ENCODE measurements around the gene OR4D9. TPM values are rescaled to one million over a fixed set of nuclear protein-coding genes. Genes with fewer than 3 reads are reported as not detected.

Gene OR4D9
- total RNA-seq, 1 donor from 2014 or later: not detected

Other genes with a start within 250 kb of the OR4D9 start
- gene OR5AN1, start 152.6 kb upstream of the OR4D9 start, total RNA-seq: not detected
- gene OR5A2, start 85.1 kb upstream of the OR4D9 start, total RNA-seq: not detected
- gene OR5A1, start 75.1 kb upstream of the OR4D9 start, total RNA-seq: not detected
- not detected for gene OR4D6, start 54.6 kb upstream of the OR4D9 start, total RNA-seq
- gene OR4D10, start 38.2 kb upstream of the OR4D9 start, total RNA-seq: not detected
- gene OR4D11, start 8.0 kb upstream of the OR4D9 start, total RNA-seq: not detected
- gene OSBP, start 104.2 kb downstream of the OR4D9 start, total RNA-seq: 33.1 TPM
- gene PATL1, start 157.5 kb downstream of the OR4D9 start, total RNA-seq: 21.6 TPM
- gene OR10V1, start 202.3 kb downstream of the OR4D9 start, total RNA-seq: not detected
- 9.2 TPM for gene STX3, start 243.8 kb downstream of the OR4D9 start, total RNA-seq

All from Right ventricle myocardium superior (tissue), 1 donor.